ENCODE results near the gene VAMP4.

VAMP4 gene

DNA sequence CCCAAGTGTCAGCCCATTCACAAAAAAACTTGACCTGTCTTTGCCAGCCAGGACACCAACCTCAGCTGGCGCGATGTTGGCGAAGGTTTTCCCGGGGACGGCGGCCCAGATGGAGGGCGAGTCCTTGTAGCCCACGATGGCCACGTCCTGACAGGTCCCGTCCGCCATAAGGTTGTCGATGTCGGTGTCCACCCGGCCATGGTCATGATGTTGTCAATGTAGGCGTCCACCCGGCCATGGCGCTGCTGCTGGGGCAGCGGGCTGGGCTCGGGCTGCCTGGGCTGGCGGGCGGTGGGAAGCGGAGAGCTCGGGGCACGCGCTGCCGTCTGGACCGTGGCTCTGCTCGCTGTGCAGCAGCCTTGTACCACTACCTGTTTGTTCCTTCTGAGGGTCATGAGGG lies 71.1 kb downstream of the VAMP4 start:
- Histone ChIP-seq H3K27me3 (ENCODE audit: insufficient read depth, low read depth) (no peaks in the 10 kb centered on the region), H3K4me3 (IDR thresholded peaks at IDR 0.05; ENCODE audit: insufficient read depth, low read depth, low read length) (no peak overlapping the region), H3K4me1 (ENCODE audit: low read depth, poor library complexity, severe bottlenecking) (no peaks in the 10 kb centered on the region)

DNA sequence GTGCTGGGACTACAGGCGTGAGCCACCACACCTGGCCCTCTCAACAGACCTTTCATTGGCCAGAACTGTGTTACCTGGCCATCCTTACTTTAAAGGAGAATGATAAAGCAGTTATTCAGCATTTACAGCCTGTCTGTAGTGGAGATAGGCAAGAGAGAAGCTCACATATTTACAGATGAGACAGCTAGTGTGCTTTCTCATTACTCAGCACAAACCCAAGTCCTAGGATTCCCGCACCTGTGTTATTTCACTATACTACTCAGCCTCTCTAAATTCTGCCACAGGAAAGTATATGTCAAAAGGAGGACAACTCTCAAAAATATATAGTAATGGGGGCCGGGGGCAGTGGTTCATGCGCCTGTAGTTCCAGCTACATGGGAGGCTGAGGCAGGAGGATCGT lies 73.5 kb downstream of the VAMP4 start:
- H3K27me3 ChIP-seq (ENCODE audit: insufficient read depth, low read depth) = no peaks in the 10 kb centered on the region
- H3K4me2 ChIP-seq = no peak overlapping the region
- H3K27ac ChIP-seq = no peak overlapping the region
- no peaks in the 10 kb centered on the region for H4K20me1 ChIP-seq (ENCODE audit: insufficient read depth)
- no peak overlapping the region for H3K4me3 ChIP-seq (IDR thresholded peaks at IDR 0.05; ENCODE audit: insufficient read depth, low read depth, low read length)
- no peak overlapping the region for H2AFZ ChIP-seq (ENCODE audit: low read depth)
- no peak overlapping the region for H3K9ac ChIP-seq
- TF ChIP-seq, protein P1, sequence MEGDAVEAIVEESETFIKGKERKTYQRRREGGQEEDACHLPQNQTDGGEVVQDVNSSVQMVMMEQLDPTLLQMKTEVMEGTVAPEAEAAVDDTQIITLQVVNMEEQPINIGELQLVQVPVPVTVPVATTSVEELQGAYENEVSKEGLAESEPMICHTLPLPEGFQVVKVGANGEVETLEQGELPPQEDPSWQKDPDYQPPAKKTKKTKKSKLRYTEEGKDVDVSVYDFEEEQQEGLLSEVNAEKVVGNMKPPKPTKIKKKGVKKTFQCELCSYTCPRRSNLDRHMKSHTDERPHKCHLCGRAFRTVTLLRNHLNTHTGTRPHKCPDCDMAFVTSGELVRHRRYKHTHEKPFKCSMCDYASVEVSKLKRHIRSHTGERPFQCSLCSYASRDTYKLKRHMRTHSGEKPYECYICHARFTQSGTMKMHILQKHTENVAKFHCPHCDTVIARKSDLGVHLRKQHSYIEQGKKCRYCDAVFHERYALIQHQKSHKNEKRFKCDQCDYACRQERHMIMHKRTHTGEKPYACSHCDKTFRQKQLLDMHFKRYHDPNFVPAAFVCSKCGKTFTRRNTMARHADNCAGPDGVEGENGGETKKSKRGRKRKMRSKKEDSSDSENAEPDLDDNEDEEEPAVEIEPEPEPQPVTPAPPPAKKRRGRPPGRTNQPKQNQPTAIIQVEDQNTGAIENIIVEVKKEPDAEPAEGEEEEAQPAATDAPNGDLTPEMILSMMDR (conservative IDR thresholded peaks at IDR 0.05; ENCODE audit: low read depth, low read length) = no peak
- H3K4me1 ChIP-seq (ENCODE audit: low read depth, poor library complexity, severe bottlenecking) = no peaks in the 10 kb centered on the region
- no peaks in the 10 kb centered on the region for H3K79me2 ChIP-seq (ENCODE audit: insufficient read depth, low read depth)
- no peaks in the 10 kb centered on the region for H3K36me3 ChIP-seq (ENCODE audit: insufficient read depth)

More for the DNA sequence above, 71.1 kb downstream of the VAMP4 start:
- Histone ChIP-seq H2AFZ (ENCODE audit: low read depth) (no peak overlapping the region), H3K36me3 (ENCODE audit: insufficient read depth) (no peaks in the 10 kb centered on the region), H4K20me1 (ENCODE audit: insufficient read depth) (no peaks in the 10 kb centered on the region), H3K9ac (no peak overlapping the region), H3K4me2 (no peak overlapping the region), H3K27ac (no peak overlapping the region), H3K79me2 (ENCODE audit: insufficient read depth, low read depth) (no peaks in the 10 kb centered on the region)
- TF ChIP-seq, protein P1 (conservative IDR thresholded peaks at IDR 0.05; ENCODE audit: low read depth, low read length) = no peak

DNA sequence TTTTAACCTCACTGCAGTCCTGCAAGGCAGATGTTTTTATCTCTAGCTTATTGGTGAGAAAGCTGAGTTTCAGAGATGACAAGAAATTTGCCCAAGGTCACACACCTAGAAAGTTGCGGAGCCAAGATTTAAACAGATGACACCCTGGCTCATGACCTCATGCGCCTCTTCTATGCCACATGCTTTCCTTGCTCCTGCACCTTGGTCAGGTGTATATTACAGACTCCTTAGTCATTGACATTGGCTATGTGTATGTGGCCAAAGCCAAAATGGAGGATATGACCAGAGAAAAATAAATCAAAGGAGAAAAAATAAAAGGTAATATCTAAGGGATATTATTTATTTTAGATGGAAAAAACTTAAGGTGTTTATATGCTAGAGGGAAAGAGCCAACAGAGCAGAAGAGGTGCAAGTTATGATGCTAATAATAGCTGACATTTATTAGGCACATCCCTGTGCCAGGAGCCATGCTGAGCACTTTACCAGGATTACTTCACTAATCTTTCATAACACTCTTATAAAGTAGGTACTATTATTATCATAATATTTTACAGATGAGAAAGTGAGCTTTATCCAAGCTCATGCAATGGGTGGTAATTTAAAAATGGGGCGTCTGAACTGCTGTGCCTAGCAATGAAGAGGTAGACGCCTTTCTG lies 75.6 kb downstream of the VAMP4 start:
- no peaks in the 10 kb centered on the region for H3K4me1 ChIP-seq (ENCODE audit: low read depth, poor library complexity, severe bottlenecking)
- TF ChIP-seq, protein P1 (conservative IDR thresholded peaks at IDR 0.05; ENCODE audit: low read depth, low read length) = no peak
- no peaks in the 10 kb centered on the region for H3K27me3 ChIP-seq (ENCODE audit: insufficient read depth, low read depth)
- no peak overlapping the region for H3K4me3 ChIP-seq (IDR thresholded peaks at IDR 0.05; ENCODE audit: insufficient read depth, low read depth, low read length)
- no peak overlapping the region for H2AFZ ChIP-seq (ENCODE audit: low read depth)
- no peak overlapping the region for H3K9ac ChIP-seq
- no peak overlapping the region for H3K27ac ChIP-seq
- H3K36me3 ChIP-seq (ENCODE audit: insufficient read depth) = no peaks in the 10 kb centered on the region
- H4K20me1 ChIP-seq (ENCODE audit: insufficient read depth) = no peaks in the 10 kb centered on the region
- no peak overlapping the region for H3K4me2 ChIP-seq
- no peaks in the 10 kb centered on the region for H3K79me2 ChIP-seq (ENCODE audit: insufficient read depth, low read depth)

DNA sequence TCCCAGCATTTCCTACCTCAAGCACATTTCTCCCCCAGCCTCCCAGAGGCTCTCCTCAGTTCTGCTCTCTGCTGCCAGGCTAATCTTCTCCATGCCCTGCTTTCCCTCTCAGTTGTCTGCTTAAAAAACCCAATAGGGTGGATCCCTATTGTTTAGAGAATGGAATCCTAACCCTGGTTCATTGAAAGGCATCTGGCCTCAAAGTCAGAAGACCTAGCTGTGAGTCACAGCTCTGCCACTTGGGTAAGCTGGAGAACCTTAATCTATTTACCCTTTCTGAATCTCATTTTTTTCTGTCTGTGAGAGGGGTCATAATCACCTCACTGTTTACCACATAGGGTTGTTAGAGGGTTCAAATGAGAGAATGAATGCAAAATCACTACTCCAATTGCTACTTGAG lies 76.9 kb downstream of the VAMP4 start:
- Histone ChIP-seq H2AFZ (ENCODE audit: low read depth) (no peak overlapping the region), H3K27me3 (ENCODE audit: insufficient read depth, low read depth) (no peaks in the 10 kb centered on the region)
- TF ChIP-seq, protein P1 (conservative IDR thresholded peaks at IDR 0.05; ENCODE audit: low read depth, low read length) = no peak

More for the DNA sequence above, 76.9 kb downstream of the VAMP4 start:
- H3K9ac ChIP-seq = no peak overlapping the region
- H3K27ac ChIP-seq = no peak overlapping the region
- H3K4me1 ChIP-seq (ENCODE audit: low read depth, poor library complexity, severe bottlenecking) = no peaks in the 10 kb centered on the region
- no peaks in the 10 kb centered on the region for H4K20me1 ChIP-seq (ENCODE audit: insufficient read depth)
- no peak overlapping the region for H3K4me3 ChIP-seq (IDR thresholded peaks at IDR 0.05; ENCODE audit: insufficient read depth, low read depth, low read length)
- H3K36me3 ChIP-seq (ENCODE audit: insufficient read depth) = no peaks in the 10 kb centered on the region
- H3K79me2 ChIP-seq (ENCODE audit: insufficient read depth, low read depth) = no peaks in the 10 kb centered on the region
- H3K4me2 ChIP-seq = no peak overlapping the region

Measured in KMS-11 (cell line).